ENCODE measurements around the gene SMURF2. TPM values are rescaled to one million over a fixed set of nuclear protein-coding genes. Genes with fewer than 3 reads are reported as not detected.

The SMURF2 gene
- total and polyA plus RNA-seq, 4 donors = 9.9 to 85.6 (median 22.5) TPM

DNA sequence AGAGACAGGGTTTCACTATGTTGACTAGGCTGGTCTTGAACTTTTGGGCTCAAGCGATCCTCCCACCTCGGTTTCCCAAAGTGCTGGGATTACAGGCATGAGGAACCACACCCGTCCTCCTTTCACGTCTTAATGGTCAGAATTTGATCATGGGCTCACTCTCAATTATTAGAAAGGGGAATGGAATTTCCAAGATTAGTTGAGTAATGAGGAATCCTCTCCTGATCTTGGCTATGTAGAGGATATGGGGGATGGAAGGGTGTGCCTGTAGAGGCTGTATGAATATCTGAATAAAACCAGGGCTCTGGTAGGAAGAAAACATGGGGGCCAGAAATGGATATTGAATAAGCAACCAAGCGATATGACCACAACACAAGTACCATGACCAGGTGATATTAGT lies 25.9 kb upstream of the SMURF2 start:
- WGBS, 2 donors = 95 to 96% methylated on average over 5 of the region's 5 CpGs
- ATAC-seq (ENCODE audit: insufficient read depth, low FRiP score) (no peak), DNase-seq (no peak)
- no peaks in the 10 kb centered on the region for H3K36me3 ChIP-seq (ENCODE audit: control insufficient read depth in 4 of 4, insufficient read depth in 4 of 4, low read length in 4 of 4)
- H3K4me3 ChIP-seq = no peak overlapping the region
- H3K4me1 ChIP-seq (ENCODE audit: control insufficient read depth in 5 of 5, insufficient read depth in 5 of 5, low read length in 5 of 5) = no peaks in the 10 kb centered on the region
- no peaks in the 10 kb centered on the region for H3K9me3 ChIP-seq (ENCODE audit: control insufficient read depth in 4 of 4, insufficient read depth in 3 of 4, low read length in 3 of 4)
- H3K27ac ChIP-seq (ENCODE audit: low read depth in 1 of 2, low read length in 1 of 2) = no peak overlapping the region
- no peaks in the 10 kb centered on the region for H3K27me3 ChIP-seq (ENCODE audit: control insufficient read depth in 3 of 3, insufficient read depth in 3 of 3, low read length in 2 of 3)
- TF ChIP-seq, protein P1, sequence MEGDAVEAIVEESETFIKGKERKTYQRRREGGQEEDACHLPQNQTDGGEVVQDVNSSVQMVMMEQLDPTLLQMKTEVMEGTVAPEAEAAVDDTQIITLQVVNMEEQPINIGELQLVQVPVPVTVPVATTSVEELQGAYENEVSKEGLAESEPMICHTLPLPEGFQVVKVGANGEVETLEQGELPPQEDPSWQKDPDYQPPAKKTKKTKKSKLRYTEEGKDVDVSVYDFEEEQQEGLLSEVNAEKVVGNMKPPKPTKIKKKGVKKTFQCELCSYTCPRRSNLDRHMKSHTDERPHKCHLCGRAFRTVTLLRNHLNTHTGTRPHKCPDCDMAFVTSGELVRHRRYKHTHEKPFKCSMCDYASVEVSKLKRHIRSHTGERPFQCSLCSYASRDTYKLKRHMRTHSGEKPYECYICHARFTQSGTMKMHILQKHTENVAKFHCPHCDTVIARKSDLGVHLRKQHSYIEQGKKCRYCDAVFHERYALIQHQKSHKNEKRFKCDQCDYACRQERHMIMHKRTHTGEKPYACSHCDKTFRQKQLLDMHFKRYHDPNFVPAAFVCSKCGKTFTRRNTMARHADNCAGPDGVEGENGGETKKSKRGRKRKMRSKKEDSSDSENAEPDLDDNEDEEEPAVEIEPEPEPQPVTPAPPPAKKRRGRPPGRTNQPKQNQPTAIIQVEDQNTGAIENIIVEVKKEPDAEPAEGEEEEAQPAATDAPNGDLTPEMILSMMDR (IDR thresholded peaks at IDR 0.05; ENCODE audit: control extremely low read depth, extremely low read depth) = no peak
- H3K9ac ChIP-seq (ENCODE audit: insufficient read depth in 1 of 2, low read length in 2 of 2) = no peak overlapping the region

DNA sequence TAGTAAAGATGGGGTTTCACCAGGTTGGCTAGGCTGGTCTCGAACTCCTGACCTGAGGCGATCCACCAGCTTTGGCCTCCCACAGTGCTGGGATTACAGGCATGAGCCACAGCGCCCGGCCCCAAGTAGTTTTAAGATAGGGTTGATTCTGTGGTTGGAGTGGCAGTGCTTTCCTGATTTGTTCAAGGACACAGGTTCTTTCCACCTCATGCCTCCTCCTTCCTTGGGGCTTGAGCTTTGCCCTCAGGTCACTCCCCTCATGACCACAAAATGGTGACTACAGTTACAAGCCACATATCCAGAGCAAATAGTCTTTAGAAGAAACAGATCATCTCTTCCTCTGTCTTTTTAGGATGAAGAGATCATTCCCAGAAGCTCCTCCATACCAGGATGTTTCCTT lies 25.3 kb upstream of the SMURF2 start:
- Histone ChIP-seq H3K27me3 (ENCODE audit: control insufficient read depth in 3 of 3, insufficient read depth in 3 of 3, low read length in 2 of 3) (no peaks in the 10 kb centered on the region), H3K4me3 (no peak overlapping the region), H3K36me3 (ENCODE audit: control insufficient read depth in 4 of 4, insufficient read depth in 4 of 4, low read length in 4 of 4) (no peaks in the 10 kb centered on the region), H3K9ac (ENCODE audit: insufficient read depth in 1 of 2, low read length in 2 of 2) (no peak overlapping the region), H3K27ac (ENCODE audit: low read depth in 1 of 2, low read length in 1 of 2) (no peak overlapping the region), H3K4me1 (ENCODE audit: control insufficient read depth in 5 of 5, insufficient read depth in 5 of 5, low read length in 5 of 5) (no peaks in the 10 kb centered on the region), H3K9me3 (ENCODE audit: control insufficient read depth in 4 of 4, insufficient read depth in 3 of 4, low read length in 3 of 4) (no peaks in the 10 kb centered on the region)
- ATAC-seq (ENCODE audit: insufficient read depth, low FRiP score) (no peak), DNase-seq (no peak)
- WGBS, 2 donors = 99% methylated on average over 4 of the region's 4 CpGs
- TF ChIP-seq, protein P1 (IDR thresholded peaks at IDR 0.05; ENCODE audit: control extremely low read depth, extremely low read depth) = no peak

DNA sequence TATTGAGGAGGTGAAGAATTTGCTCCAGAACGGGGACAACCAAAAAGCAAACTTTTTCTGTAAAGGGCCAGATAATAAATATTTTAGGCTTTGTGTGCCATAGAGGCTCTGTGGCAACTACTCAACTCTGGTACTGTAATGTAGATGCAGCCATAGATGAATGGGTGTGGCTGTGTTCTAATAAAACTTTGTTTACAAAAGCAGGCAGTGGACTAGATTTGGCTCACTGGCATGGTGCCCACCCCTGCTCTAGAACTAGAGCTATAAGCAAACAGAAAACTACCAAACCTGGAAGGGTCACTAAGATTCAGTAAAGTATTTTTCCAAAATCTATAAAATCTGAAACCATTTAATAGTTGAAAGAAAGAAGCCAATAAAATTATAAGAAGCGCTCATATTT lies 24.6 kb upstream of the SMURF2 start:
- WGBS, 2 donors = 98% methylated on average over 2 of the region's 2 CpGs
- TF ChIP-seq, protein P1 (IDR thresholded peaks at IDR 0.05; ENCODE audit: control extremely low read depth, extremely low read depth) = no peak

DNA sequence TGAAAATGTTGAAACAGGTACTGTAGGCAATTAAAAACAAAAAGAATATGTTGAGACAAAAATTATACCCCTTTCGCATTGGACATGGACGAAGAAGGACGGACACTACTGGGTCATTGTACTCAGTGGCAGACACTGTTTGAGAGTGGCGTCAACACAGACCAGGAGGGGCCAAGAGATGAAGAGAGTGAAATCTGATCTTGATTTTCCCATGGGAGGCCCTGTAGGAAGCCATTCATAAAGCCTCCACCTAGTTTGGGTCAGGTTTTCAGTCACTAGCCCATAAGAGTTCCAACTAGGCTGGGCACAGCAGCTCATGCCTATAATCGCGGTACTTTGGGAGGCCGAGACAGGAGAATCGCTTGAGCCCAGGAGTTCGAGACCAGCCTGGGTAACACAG lies 23.6 kb upstream of the SMURF2 start:
- no peaks in the 10 kb centered on the region for H3K36me3 ChIP-seq (ENCODE audit: control insufficient read depth in 4 of 4, insufficient read depth in 4 of 4, low read length in 4 of 4)
- H3K27ac ChIP-seq (ENCODE audit: low read depth in 1 of 2, low read length in 1 of 2) = no peak overlapping the region
- WGBS, 2 donors = 94 to 98% methylated on average over 9 of the region's 9 CpGs
- ATAC-seq (ENCODE audit: insufficient read depth, low FRiP score) (no peak), DNase-seq (no peak)
- no peaks in the 10 kb centered on the region for H3K9me3 ChIP-seq (ENCODE audit: control insufficient read depth in 4 of 4, insufficient read depth in 3 of 4, low read length in 3 of 4)
- H3K27me3 ChIP-seq (ENCODE audit: control insufficient read depth in 3 of 3, insufficient read depth in 3 of 3, low read length in 2 of 3) = no peaks in the 10 kb centered on the region
- no peak overlapping the region for H3K9ac ChIP-seq (ENCODE audit: insufficient read depth in 1 of 2, low read length in 2 of 2)
- H3K4me3 ChIP-seq = no peak overlapping the region
- H3K4me1 ChIP-seq (ENCODE audit: control insufficient read depth in 5 of 5, insufficient read depth in 5 of 5, low read length in 5 of 5) = no peaks in the 10 kb centered on the region
- TF ChIP-seq, protein P1 (IDR thresholded peaks at IDR 0.05; ENCODE audit: control extremely low read depth, extremely low read depth) = no peak

More for the DNA sequence above, 24.6 kb upstream of the SMURF2 start:
- H3K4me3 ChIP-seq = no peak overlapping the region
- no peaks in the 10 kb centered on the region for H3K36me3 ChIP-seq (ENCODE audit: control insufficient read depth in 4 of 4, insufficient read depth in 4 of 4, low read length in 4 of 4)
- no peak overlapping the region for H3K9ac ChIP-seq (ENCODE audit: insufficient read depth in 1 of 2, low read length in 2 of 2)
- H3K9me3 ChIP-seq (ENCODE audit: control insufficient read depth in 4 of 4, insufficient read depth in 3 of 4, low read length in 3 of 4) = no peaks in the 10 kb centered on the region
- DNase-seq = no peak
- ATAC-seq (ENCODE audit: insufficient read depth, low FRiP score) = no peak
- no peak overlapping the region for H3K27ac ChIP-seq (ENCODE audit: low read depth in 1 of 2, low read length in 1 of 2)
- H3K4me1 ChIP-seq (ENCODE audit: control insufficient read depth in 5 of 5, insufficient read depth in 5 of 5, low read length in 5 of 5) = no peaks in the 10 kb centered on the region
- no peaks in the 10 kb centered on the region for H3K27me3 ChIP-seq (ENCODE audit: control insufficient read depth in 3 of 3, insufficient read depth in 3 of 3, low read length in 2 of 3)

Measured in lung (tissue), 12 donors.